Mononuclear cell (primary cell): ENCODE results near the gene WDR87. TPM values are rescaled to one million over a fixed set of nuclear protein-coding genes. Genes with fewer than 3 reads are reported as not detected.
A peak's percentile ranks its signal among the peaks of the same experiment; 100 is the strongest.

Experiments
- H3K27me3 ChIP-seq: 2 replicates; pipeline ENCODE4 v1.6.0; 2011; ENCODE audit warnings: low read length, control low read depth; ENCODE audit not compliant: insufficient read depth
- H3K4me1 ChIP-seq: 2 replicates; pipeline ENCODE4 v1.5.1; 2011; ENCODE audit warnings: mild to moderate bottlenecking, low read length, control low read depth; ENCODE audit not compliant: insufficient read depth
- H3K4me3 ChIP-seq: 2 replicates; pipeline ENCODE4 v1.5.1; 2011; ENCODE audit warnings: mild to moderate bottlenecking, low read length, moderate library complexity
- H3K9me3 ChIP-seq: 2 replicates; pipeline ENCODE4 v1.5.1; 2011; ENCODE audit warnings: low read depth, mild to moderate bottlenecking, control low read depth, low read length
- total RNA-seq: library from RNA; depleted of rRNA; stranded (reverse); fragments of >200 nt; gene quantifications from one replicate; pipeline ENCODE4 v1.2.3, GENCODE V29; 2012

WDR87 gene
- total RNA-seq, 1 donor: under 0.01 TPM

DNA sequence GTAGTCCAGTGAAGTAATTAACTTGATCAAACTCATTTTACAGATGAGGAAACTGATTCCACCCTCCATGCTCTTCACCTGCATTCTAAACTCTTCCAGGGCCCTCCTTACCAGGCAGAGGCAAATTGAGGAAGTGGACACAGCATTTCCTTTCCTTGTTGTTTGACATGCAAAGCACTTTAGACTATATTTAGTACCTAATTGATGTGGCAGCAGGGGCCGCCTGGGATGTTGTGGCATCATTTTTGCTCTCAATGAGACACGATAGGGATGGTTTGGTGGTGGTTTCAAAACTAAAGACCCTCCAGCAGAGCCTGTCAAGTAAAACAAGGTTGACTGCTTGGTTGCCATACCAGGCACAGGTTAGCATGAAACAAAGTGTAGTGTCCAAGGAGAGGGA is 8.5 kb upstream of the WDR87 start:
- no peak overlapping the region for H3K4me3 ChIP-seq
- H3K27me3 ChIP-seq: no peaks in the 10 kb centered on the region
- H3K4me1 ChIP-seq: peaks cover 36% of the 10 kb centered on the region
- no peaks in the 10 kb centered on the region for H3K9me3 ChIP-seq

DNA sequence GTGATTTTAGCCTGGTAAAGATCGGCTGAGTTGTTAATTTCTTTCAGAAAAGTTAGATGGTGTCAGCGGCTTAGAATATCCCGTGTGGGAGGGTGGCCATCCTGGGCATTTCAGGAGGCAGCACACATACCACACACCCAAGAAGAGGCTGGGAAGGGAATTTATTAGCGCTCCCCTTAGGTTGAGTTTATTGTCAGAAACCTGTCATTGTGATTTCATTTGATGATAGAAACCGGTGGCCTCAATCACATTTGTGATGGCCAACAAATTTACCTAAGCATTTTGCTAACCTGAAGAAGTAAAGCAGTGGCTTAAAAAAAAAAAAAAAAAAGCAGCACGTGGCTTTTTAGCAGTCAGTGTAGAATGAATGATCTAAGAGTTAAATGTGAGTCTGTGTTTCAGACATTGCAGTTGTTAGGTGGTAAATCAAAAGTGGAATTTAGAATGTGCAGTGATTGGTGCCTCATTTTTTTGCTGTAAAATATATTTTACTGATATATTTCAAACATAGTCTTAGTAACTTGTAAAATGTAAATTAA is 3.3 kb upstream of the WDR87 start:
- H3K4me1 ChIP-seq: peaks cover 46% of the 10 kb centered on the region
- no peak overlapping the region for H3K4me3 ChIP-seq
- H3K27me3 ChIP-seq: no peaks in the 10 kb centered on the region
- no peaks in the 10 kb centered on the region for H3K9me3 ChIP-seq

DNA sequence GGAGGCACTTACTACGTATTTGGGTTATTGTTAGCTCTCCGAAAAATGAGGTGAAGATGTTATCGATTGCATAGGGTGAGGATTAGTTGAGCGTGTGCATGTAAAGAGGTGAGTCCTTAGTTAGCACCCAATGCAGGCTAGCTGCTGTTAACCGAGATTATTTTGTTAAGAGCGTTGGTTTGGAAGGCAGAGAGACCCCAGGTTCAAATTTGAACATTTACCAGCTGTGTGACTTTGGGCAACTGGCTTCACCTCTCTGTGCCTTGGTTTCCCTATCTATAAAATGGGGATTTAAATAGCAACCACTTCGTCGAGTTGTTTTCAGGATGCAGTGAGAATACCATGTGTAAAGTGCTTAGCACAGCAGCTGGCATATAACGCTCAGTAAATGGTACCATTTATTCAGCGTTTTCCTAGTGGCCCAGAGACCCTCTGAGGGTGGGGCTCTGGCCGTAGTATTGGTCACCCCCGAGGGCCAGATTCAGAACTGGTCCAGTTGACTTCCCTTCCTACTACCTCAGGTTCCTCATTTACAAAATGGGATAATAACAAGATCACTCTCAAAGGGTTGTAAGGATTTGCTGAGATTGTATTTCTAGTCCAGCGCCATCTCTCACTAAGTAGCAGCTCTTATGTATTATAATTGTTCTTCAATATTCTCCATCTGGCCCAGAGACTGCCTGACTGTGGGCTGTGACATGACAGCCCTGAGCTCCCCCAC is 1.5 kb upstream of the WDR87 start:
- H3K4me1 ChIP-seq: peaks cover 41% of the 10 kb centered on the region
- no peaks in the 10 kb centered on the region for H3K9me3 ChIP-seq
- no peaks in the 10 kb centered on the region for H3K27me3 ChIP-seq
- peak overlapping the region; percentile 89 for H3K4me3 ChIP-seq

DNA sequence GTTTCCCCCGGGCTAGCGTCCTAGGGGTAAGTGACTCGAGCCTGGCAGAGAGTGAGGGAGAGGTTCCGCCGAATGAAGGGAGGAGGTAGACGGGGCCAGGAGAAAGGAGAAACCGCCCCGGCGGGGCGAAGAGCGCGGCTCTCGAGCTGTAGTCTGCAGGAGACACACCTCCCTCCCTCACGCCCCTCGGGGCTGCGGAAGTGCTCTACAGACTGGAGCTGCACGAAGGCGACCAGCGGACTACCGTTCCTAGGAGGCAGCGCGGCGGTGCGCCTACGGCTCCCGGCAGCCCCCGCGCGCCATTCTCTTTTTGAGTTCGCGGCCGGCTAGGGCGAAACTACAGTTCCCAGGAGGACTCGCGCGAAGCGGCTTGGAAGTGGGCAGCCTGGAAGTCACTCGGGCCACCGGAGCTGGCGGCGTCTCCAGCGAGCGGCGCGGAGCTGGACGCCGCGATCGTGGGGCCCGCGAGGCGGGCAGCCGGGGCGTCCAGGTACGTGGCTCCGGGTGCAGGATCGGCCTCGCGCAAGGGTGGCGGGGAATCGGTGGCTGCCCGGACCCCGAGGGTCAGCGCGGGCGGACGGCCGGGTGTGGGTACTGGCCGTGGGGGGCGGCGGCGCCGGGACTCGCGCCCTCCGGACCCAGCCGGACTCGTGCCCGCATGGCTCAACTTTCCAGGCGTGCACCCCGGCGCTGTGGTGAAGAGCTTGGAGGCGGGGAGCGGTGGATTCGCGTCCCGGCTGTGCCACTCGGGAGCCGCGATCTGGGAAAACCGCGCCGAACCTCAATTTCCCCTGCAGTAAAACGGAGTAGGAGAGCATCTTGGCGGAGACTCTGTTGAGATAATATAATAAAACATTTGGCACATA is 708 bp upstream of the WDR87 start, which contains the start of gene SIPA1L3:
Gene SIPA1L3, plus strand, starts transcription at position 340 of the 866 bp plus-strand sequence. CDS start 174,358 bp downstream, outside the sequence.
- peak within 1 kb of the TSS; percentile 89 for H3K4me3 ChIP-seq
- peaks cover 41% of the 10 kb centered on the region for H3K4me1 ChIP-seq
- H3K27me3 ChIP-seq: no peaks in the 10 kb centered on the region
- no peaks in the 10 kb centered on the region for H3K9me3 ChIP-seq

DNA sequence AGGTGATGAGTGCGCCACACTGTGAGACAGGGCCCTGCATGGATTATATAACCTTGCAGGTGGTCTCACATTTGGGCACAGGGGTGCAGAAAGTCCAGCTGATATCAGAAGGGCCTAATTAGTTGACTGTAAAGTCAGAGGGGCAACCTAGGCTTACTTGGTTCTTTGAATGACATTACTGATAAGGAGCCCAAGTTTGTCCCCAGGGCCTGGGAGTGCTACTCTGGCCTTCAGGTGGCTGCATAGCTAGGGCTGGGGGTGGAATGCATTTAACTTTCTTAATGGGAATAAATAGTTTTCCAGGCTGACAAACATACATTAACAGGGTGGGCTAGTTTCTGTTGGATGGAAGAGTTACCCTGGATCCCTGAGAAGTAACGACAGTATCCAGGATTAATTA is 3.3 kb downstream of the WDR87 start:
- H3K9me3 ChIP-seq: no peaks in the 10 kb centered on the region
- peaks cover 17% of the 10 kb centered on the region for H3K4me1 ChIP-seq
- H3K4me3 ChIP-seq: no peak overlapping the region
- H3K27me3 ChIP-seq: no peaks in the 10 kb centered on the region

DNA sequence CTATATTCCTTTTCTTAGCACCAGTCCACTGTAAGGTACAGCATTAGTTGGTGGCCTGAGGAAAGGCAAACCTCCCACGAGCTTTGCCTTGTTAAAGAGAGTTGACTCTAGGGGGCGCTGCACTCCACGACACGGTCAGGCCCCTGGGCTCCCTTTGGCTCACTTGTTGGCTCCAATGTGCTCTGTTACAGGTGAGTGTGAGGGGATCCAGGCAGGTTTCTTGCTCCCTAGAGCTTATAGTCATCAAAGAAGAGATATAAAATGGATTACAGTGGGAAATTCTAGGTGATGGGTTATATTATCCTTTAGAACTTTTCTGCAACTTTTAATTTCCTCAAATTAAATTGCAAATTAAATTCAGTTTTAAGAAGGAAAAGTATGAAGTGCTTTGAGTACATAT is 3.7 kb downstream of the WDR87 start:
- H3K4me1 ChIP-seq: peaks cover 12% of the 10 kb centered on the region
- no peaks in the 10 kb centered on the region for H3K27me3 ChIP-seq
- no peaks in the 10 kb centered on the region for H3K9me3 ChIP-seq
- H3K4me3 ChIP-seq: no peak overlapping the region

DNA sequence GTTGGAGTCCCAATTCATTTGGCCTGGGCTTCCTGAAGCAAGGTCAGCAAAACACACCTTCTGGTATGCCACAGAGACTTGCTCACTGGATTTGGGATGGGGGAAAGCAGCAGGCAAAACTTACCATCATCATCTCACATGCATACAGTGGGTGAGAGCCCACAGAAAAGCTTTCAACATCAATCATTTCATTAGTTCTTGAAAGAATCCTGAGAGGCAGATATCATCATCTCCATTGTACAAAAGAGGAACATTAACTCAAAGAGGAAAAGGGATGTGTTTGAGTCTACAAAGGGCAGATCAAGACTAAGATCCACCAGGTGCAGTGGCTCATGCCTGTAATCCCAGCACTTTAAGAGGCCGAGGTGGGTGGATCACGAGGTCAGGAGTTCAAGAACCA is 6.4 kb downstream of the WDR87 start:
- Histone ChIP-seq H3K9me3 (no peaks in the 10 kb centered on the region), H3K4me3 (no peak overlapping the region), H3K27me3 (no peaks in the 10 kb centered on the region), H3K4me1 (no peaks in the 10 kb centered on the region)

DNA sequence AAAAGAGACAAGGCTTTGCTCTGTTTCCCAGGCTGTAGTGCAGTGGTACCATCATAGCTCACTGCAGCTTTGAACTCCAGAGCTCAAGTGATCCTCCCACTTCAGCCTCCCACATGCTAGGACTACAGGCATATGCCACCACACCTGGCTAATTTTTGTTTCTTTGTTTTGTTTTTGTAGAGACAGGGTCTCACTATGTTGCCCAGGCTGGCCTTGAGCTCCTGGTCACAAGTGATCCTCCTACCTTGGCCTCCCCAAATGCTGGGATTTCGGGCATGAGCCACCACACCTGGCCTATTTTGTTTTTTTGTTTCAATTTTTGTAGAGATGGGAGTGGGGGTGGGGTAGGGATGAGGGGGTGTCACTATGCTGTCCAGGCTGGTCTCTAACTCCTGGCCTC is 6.9 kb downstream of the WDR87 start:
- Histone ChIP-seq H3K27me3 (no peaks in the 10 kb centered on the region), H3K4me3 (no peak overlapping the region), H3K9me3 (no peaks in the 10 kb centered on the region), H3K4me1 (no peaks in the 10 kb centered on the region)

DNA sequence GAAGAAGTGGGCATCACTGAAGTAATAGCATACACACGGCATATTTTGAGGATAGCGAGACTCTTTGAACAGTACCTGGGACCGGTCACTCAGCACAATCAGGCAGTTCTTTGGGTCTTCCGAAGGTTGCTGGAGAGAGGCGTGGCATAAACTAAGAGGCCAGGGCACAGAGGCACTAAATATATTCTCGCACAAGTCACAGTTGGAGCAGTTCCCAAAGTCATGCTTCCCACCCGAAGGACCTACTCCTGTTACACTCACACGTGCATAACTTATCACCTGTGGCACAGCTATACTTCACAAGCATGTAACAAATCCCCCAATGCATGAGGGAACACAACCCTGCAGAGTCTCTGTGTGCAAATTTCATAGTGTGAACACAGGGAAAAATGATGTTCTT is 10.2 kb downstream of the WDR87 start:
- Histone ChIP-seq H3K9me3 (no peaks in the 10 kb centered on the region), H3K4me1 (no peaks in the 10 kb centered on the region), H3K4me3 (no peak overlapping the region), H3K27me3 (no peaks in the 10 kb centered on the region)

DNA sequence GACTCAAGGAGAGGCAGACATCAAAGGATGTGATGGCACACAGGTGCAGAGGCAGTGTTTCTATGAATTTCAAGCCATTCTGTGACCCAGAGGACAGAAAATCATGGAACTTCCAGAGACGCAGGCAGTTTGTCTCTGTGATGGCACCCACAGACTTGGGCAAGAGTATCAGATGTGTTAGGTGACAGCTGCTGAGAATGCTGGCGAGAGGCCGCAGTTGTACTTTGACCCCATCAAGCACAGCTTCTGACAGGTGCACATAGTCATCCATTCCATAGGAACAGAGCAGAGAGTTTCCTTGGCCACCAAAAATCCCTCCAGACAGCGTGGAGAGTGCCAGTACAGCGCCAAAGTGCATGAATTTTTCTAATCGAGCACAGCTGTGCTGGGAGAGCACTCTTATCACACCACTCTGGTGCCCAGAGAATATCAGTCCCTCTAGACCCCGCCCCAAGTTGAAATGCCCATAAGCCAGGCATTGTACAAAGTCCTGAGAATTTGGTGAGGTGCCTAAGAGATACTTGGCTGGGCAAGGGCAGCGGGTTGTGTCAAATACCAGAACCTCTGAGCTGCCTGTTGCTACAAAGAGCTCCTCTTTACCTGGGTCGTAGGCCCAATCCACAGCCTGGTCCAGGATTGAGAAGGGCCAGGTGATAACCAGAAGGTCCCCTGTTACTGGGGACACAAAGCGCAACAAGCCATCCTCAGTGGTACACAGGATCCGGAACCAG is 12.4 kb downstream of the WDR87 start:
- no peaks in the 10 kb centered on the region for H3K9me3 ChIP-seq
- H3K4me1 ChIP-seq: no peaks in the 10 kb centered on the region
- H3K4me3 ChIP-seq: no peak overlapping the region
- peaks cover under 1% of the 10 kb centered on the region for H3K27me3 ChIP-seq

DNA sequence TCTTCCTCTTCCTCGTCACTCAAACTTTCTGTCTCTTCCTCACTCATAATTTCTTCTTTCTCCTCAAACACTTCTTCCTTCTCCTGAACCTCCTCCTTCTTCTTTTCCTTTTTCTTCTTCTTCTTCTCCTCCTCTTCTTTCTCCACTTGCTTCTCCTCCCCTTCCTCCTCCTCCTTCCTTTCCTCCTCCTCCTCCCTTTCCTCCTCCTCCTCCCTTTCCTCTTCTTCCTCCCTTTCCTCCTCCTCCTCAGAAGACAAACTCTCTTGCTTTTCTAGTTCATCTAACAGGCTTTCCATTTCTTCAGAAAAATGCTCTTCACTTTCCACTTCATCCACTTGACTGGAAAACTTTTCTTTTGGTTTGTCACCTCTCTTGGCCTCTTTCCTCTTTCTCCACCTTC is 19.8 kb downstream of the WDR87 start:
- H3K9me3 ChIP-seq: no peaks in the 10 kb centered on the region
- H3K4me3 ChIP-seq: no peak overlapping the region
- H3K4me1 ChIP-seq: no peaks in the 10 kb centered on the region
- H3K27me3 ChIP-seq: peaks cover 3% of the 10 kb centered on the region

DNA sequence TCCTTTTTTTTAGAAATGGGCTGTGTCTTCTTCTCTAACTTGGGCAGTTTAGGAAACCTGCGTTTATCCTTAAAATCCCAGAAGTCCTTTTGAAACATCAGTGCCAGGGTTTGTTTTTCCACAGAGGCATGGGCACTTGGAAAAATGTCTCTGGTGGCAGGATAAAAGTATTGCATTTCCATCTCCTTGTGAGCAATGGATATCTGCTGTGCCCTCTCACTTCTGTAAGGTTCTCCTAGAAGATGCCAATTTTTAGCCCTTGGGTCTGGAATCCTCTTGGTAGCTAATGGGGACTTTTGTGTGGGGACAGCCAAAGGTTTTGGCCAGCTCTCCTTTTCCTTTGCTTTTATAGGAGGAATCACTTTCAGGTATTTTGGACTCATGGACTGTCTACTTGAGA is 21.0 kb downstream of the WDR87 start:
- Histone ChIP-seq H3K9me3 (no peaks in the 10 kb centered on the region), H3K4me1 (no peaks in the 10 kb centered on the region), H3K27me3 (peaks cover 3% of the 10 kb centered on the region), H3K4me3 (no peak overlapping the region)

DNA sequence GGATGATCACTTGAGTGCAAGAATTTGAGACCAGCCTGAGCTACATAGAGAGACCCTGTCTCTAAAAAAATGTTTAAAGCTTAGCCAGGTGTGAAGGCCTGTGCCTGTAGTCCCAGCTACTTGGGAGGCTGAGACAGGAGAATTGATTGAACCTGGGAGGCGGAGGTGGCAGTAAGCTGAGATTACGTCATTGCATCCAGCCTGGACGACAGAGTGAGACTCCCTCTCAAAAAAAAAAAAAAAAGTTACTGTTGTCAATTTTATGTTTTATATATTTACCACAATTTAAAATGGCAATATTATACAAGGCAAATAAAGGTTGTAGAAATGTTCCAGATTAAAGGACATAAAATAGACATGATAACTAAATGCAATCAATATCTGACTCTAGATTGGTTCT is 29.2 kb downstream of the WDR87 start:
- no peaks in the 10 kb centered on the region for H3K27me3 ChIP-seq

DNA sequence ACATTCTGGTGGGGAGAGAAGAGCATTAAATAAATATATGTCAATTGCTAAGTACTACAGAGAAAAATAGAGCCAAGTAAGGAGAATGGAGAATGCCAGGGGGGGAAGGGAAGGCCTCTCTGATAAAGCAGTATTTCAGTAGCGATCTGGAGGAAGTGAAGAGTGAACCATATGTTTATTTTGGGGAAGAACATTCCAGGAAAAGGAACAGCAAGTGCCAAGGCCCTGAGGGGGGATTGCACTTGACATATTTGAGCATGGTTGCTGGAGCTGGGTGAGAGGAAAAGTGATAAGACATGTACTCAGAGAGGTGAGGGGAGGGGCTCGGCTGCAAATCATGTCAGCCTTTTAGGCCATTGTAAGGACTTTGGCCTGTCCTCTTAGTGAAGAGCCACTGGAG is 30.4 kb downstream of the WDR87 start:
- Histone ChIP-seq H3K4me1 (no peaks in the 10 kb centered on the region), H3K4me3 (no peak overlapping the region), H3K9me3 (no peaks in the 10 kb centered on the region), H3K27me3 (no peaks in the 10 kb centered on the region)

More for the DNA sequence above, 29.2 kb downstream of the WDR87 start:
- Histone ChIP-seq H3K4me1 (no peaks in the 10 kb centered on the region), H3K4me3 (no peak overlapping the region), H3K9me3 (no peaks in the 10 kb centered on the region)

DNA sequence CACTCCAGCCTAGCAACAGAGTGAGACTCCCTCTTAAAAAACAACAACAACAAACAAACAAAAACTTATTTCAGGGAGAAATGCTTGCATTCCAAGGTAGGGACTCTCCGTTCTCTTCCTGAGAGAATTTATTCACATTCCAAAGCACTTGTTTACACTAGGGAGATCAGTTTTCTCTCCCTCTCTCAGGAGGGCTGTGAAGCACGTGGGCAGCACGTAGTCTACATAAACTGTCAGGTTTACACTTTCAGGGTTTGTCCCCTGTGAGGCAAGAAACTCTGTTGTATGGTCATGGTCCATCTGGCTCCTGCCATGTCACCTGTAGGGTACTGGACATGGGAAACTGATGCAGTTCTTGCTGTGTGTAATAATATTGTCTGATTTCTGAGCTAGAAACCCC is 31.6 kb downstream of the WDR87 start:
- H3K9me3 ChIP-seq: no peaks in the 10 kb centered on the region
- no peak overlapping the region for H3K4me3 ChIP-seq
- no peaks in the 10 kb centered on the region for H3K4me1 ChIP-seq
- H3K27me3 ChIP-seq: no peaks in the 10 kb centered on the region
